T47D (cell line): ENCODE data around the gene NHS.
"Not testable (repeated sequence)": the region's sequence is repeated elsewhere in the genome, so short reads cannot be mapped to it uniquely, and the experiment has no call there.

Experiments
- DNase-seq, 2 experiments: peaks; one replicate each; pipeline versions ENCODE4 v3.0.0 to v3.0.0-alpha.2; 2011 to 2012; ENCODE audit warnings: low read depth in 1 of 2, low spot score in 1 of 2
- JUND ChIP-seq: IDR thresholded peaks from 2 replicates; pipeline ENCODE4 v1.6.1; 2012; ENCODE audit warnings: low read depth
- in situ Hi-C: cut with HindIII; loops from 2 replicates; pipeline ENCODE4 v1.10.0; 2016; ENCODE audit warnings: low sequenced_read_pairs, low pct_unique_long_range_greater_than_20kb

Gene NHS

DNA sequence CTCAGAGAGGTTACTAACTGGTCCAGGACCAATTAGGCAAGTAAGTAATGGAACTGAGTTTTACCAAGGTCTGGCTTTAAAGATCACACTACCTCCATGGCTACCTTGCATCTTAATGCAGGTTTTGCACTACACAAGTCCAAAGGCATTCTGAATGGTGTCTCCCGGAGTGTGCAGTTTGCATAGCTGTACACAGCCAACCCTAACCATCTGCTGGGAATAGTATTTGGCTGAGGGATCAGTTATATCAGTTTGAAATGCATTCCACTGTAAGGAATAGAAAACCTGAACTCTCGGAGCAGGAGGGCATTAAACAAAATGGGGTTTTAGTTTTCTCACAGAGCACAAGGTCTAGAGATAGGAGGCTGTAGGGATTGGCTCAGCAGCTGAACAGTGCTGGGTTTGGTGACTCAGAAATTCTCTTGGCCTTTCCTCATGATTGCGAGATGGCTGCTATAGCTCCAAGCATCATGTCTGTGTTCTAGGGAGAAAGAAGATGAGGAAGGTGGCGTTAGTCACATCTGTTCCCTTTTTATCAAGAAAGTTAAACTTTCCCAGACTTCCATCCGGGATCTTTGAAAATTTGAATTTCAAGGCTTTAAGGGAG is 177.1 kb downstream of the NHS start:
- TF ChIP-seq JUND, result no peak
- DNase-seq, result no peak
- in situ Hi-C loops, result no loop called here

DNA sequence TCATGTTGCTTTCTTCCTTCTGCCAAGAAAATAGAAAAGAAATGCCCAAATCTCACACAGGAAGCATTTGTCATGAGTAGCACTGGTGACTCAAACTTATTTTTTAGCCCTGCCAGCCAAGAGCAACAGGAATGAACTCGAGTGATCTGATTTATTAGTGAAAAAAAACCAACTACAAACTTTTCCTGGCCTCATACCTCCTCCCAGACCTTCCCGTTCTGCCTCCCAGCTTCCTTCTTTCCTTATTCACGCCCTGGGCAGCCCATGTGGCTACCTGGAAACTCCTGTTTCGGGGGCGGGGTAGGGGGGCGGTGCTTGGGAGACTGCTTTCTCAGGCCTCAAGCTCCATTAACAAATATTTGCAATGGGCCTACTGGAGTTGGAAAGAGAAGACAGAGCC is 178.5 kb downstream of the NHS start:
- no peak for TF ChIP-seq JUND
- peak in 1 of 2 experiments; percentile 35 for DNase-seq
- in situ Hi-C loops, result no loop called here

DNA sequence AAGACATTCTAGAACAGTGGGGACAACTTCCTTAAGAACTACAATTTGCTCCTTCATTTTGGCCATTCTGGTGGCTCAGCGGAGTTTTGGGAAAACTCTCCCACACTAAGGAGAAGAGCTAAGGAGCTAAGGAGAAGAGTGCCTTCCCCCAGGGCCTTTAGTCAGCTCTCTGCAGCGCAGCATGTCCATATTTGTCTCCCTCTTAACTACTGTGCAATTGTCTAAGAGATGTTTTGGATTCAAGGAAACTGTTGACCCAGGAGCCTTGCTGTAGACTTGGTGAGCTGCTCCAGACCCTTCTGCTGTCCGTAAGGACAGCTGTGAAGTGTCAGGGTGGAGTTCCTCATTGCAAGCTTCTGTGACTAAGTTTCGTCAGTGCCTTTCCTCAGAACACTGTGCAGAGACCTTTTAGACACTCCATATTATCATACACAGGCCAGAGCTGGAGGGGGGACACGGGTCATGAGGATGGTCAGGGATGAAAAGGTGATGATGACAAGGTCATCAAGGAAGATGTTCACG is 179.0 kb downstream of the NHS start:
- in situ Hi-C loops, result no loop called here
- no peak for DNase-seq
- no peak for TF ChIP-seq JUND

DNA sequence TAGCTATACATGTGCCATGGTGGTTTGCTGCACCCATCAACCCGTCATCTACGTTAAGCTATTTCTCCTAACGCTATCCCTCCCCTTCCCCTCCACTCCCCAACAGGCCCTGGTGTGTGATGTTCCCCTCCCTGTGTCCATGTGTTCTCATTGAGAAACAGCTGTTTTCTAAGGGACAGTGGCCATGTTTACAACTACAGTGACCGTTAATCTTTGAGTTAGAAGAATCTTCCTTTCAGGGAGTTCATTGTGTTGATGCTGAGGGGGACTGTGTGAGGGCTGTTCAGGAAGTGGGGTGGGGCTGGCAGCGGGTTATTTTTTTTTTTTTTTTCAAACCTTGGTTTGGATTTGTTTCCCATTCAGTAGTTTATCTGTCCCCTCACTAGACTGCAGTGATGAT is 179.9 kb downstream of the NHS start:
- no peak for TF ChIP-seq JUND
- in situ Hi-C loops, result no loop called here
- DNase-seq, result no peak

DNA sequence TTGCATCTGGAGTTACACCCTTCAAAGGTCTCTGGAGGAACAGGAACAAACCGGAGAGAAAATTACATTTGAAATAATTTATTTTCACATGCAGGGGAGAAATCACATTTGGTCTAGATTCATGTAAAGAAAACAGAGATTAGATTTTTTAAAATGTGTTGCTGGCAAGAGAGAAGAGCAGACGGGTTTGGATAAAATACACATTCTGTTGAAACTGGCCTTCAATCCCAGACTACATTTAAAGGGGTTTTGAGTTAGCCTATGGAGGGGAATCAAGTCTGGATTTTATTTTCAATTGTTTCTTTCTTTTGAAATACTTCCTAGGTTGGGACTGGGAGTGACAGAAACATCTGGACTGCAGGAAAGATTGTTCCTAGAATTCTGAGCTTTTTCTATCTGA is 180.8 kb downstream of the NHS start:
- TF ChIP-seq JUND, result no peak

DNA sequence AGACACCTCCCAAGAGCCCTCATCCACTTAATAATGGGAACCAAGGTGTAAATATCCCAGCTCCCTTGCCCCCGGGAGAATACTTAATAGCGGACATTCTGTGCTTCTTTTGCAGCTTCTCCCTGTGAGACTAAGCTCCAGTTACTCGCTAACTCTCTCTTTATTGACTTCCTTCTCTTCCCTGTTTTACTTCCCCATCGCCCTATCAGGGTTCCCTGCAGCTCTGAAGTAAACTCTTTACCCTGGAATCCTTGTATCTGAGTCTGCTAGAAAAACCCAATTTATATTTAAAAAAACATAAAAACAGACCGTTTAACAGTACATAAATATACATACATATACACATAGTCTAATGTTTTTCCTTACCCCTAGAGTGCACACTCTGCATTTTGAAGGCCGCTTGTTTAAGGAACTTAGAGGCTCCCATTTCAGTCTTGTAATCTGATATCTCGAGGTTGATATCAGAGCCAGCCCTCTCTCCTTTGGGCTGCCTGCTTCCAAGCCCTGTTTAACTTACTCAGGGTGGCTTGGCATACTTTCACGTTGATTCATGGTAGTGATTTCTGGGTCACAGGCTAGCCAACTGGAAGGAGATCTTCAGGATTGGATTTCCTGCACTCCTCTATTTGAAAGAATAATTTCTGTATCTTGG is 184.9 kb downstream of the NHS start:
- no peak for DNase-seq
- no peak for TF ChIP-seq JUND
- in situ Hi-C loops, result no loop called here

More for the DNA sequence above, 180.8 kb downstream of the NHS start:
- no peak for DNase-seq
- in situ Hi-C loops, result no loop called here

DNA sequence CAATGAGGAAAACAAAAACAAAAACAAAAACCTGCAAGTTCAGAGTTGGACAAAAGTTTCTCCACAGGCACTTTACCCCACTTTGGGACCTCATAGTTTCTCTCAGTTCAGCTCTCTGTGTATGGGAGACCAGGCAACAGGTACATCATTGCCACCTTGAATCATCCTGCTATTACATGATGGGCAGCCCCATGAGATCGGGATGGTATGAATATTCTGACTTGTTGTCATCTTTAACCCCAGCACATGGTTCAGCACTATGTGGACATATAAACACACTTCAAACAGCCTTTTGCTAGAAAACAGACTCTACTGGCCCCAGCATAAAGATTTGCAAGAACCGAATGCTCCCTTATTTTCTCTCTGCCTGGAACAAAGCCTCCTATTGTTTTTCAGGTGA is 185.4 kb downstream of the NHS start:
- in situ Hi-C loops, result no loop called here
- TF ChIP-seq JUND, result no peak
- DNase-seq, result no peak

DNA sequence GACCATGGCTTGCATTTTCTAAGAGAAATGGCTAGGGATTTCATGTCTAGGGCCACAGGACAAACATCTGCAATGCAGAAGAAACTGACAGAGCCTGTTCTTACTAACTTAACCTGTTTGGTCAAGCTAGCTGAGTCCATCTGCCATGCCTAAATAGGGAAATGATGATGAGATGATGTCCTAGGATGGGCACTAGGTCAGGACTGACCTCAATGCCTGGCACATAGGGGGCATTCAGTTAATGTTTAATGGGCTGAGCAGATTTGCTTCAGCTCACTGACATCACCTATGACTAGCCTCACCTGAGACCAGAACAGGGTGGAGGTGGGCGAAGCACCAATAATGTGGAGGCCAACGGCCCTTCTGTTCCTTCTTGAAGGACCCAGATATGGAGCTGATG is 188.1 kb downstream of the NHS start:
- DNase-seq, result no peak
- in situ Hi-C loops, result no loop called here

DNA sequence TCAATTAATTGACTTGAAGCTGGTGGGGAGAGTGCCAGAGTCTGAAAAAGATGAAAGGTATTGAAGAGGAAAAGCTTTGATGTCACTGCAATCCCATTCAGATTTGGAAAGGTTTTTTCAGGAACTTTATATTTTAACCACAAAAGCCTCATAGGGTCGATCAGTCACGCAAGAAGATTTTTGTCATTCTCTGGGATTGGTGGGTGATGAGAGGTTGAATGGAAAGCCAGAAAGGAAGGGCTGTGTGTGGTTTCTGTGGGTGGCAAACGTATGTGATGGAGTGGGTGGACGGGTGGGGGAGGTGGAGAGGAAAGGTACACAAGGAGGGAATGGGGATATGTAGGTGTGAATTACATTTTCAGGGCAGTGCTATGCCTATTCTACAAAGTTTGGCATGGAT is 188.5 kb downstream of the NHS start:
- in situ Hi-C loops, result no loop called here
- no peak for DNase-seq
- no peak for TF ChIP-seq JUND

More for the DNA sequence above, 188.1 kb downstream of the NHS start:
- no peak for TF ChIP-seq JUND

DNA sequence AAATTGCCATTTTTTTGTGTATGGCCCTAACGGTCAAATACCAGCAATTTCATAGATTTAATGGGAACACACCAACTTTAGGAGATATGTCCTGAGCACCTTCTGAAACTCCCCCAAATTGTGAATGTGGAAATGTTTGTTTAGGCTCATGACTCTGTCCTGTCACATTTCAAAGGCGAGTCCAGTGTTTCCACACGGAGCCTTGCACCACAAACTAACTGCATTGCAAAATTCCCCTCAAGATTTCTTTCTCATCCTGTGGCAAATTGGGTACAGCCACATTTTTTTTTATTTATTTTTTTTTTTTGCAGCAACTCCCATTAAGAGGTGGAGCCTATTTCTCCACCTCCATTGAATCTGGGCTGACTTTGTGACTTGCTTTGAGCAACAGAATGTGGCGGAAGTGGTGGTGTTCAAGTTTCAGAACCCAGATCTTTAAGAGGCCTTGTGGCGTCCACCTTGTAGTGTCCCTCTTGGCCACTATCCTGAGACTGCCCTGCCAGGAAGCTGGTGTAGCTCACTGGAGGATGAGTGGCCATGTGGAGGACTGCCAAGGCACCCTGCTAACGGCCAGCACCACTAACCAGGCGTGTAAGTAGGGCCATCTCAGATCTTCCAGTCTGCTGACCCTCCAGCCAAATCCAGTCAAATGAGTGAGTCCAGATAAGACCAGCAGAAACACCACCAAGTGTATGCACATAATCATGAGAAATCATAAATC is 189.8 kb downstream of the NHS start:
- DNase-seq, result no peak
- no peak for TF ChIP-seq JUND
- in situ Hi-C loops, result no loop called here

DNA sequence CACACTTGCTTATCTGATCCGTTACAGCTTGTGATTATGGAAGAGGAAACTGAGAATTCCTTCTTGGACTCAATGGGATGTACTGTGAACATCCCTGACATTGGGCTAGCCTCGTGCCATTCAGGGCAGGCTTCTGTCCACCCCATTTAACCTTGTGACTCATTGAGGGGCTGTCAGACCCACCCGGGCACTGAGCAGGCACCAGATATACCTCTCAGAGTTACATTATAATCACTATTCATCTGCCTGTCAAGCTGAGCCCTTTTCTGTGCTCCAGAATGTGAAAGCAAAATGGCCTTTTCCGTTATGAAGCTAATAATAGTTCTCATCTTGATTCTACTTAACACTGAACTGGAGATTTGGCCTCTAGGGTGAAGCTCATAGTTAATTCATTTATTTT is 191.7 kb downstream of the NHS start:
- no peak for TF ChIP-seq JUND
- in situ Hi-C loops, result no loop called here

DNA sequence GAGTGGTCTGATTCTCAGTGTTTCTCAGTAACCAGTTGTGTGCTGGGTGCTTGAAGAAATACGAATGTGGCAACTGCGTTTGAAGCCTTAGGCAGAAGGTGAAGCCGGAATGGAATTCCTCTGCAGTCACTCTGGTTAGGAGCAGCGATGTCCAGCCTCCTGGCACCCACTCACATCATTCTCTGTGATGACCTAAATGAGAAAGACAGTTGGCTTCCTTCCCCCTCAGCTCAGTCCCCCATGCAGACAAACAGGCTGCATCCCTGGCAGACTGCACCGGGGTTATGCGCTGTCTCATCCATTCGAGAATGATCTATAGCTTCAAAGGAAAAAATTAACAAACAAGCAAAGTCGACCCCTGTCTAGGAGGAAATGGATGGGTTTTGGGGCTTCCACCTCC is 192.2 kb downstream of the NHS start:
- in situ Hi-C loops, result no loop called here
- DNase-seq, result no peak
- no peak for TF ChIP-seq JUND

More for the DNA sequence above, 191.7 kb downstream of the NHS start:
- no peak for DNase-seq

DNA sequence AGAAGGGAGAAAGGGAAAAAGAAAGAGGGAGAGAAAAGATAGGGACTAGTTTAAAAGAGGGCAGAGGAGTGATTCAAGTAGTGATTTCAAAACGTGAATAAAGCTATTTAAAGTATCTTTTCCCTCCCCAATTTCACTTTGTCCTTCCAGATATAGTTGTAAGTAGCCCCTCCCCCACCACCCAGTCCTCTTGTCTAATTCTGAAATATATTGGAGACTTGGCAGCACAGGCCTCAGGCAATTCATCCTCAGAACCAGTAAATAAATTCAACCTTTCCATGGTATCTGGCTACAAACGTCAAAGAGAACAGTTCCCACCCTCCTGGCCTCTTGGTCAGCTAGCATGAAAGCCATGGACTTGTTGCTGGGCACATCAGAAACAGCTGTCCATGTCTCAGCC is 192.8 kb downstream of the NHS start:
- no peak for DNase-seq
- TF ChIP-seq JUND, result no peak
- in situ Hi-C loops, result no loop called here

DNA sequence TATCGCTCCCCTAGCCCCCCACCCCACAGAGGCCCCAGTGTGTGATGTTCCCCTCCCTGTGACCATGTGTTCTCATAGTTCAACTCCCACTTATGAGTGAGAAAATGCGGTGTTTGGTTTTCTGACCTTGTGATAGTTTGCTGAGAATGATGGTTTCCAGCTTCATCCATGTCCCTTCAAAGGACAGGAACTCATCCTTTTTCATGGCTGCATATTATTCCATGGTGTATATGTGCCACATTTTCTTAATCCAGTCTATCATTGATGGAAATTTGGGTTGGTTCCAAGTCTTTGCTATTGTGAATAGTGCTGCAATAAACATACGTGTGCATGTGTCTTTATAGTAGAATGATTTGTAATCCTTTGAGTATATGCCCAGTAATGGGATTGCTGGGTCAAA is 193.8 kb downstream of the NHS start:
- DNase-seq, in situ Hi-C loops: not testable (repeated sequence)
